Stimulated activated CD4-positive, alpha-beta T cell treated with anti-CD3 and anti-CD28 coated beads, Interleukin-1b, Interleukin-23, amount 100 ng/mL, for 1 hour (primary cell): ENCODE results near the gene YOD1.
A peak's percentile ranks its signal among the peaks of the same experiment; 100 is the strongest.

Experiments
- DNase-seq, 2 donors: peaks; one replicate each; pipeline ENCODE4 v3.0.0-alpha.2; 2020; ENCODE audit warnings: low read depth in 2 of 2

Gene YOD1

GRCh38 chr1:207009182-207009850, 41.7 kb downstream of the YOD1 start:
- DNase-seq = no peak

DNA sequence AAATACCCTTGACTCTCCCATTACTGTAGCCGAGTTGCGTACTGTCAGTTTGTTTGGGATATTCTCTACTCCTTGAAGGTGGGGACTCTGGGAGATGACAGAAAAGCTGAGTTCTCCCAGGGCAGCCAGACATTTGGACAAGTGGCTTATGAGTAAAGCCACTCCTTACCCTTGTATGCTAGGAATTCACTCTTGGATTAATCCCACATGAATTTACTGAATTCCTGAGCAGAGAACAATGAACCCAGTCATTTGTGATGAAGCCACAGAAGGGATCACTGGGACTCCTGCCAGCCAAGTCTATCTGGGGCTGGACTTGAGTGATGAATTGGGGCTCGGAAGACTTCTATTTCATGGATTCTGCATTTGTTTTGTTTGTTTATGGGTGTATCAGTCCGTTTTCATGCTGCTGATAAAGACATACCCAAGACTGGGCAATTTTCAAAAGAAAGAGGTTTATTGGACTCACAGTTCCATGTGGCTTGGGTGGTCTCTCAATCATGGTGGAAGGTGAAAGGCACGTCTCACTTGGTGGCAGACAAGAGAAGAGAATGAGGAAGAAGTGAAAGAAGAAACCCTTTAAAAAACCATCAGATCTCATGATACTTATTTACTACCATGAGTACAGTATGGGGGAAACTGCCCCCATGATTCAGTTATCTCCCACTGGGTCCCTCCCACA, 43.5 kb downstream of the YOD1 start:
- no peak for DNase-seq

DNA sequence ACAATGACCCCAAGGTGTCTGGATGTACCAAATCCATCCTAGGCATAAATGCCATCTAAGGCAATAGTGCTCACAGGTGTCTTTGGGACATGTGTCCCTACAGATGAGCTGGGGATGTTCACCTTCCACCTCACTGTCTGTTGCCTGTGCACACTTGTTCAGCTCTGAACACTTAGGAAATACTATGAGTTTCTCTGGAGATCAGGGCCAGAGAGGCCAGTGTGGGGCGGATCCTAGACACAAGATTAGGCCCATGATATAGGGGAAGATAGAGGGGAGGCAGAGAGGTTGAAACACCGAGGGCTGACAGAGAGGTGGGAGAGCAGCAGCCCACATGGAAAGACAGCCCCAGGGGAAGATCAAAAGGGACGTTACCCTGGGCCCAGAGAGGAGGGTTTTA, 44.1 kb downstream of the YOD1 start:
- no peak for DNase-seq

DNA sequence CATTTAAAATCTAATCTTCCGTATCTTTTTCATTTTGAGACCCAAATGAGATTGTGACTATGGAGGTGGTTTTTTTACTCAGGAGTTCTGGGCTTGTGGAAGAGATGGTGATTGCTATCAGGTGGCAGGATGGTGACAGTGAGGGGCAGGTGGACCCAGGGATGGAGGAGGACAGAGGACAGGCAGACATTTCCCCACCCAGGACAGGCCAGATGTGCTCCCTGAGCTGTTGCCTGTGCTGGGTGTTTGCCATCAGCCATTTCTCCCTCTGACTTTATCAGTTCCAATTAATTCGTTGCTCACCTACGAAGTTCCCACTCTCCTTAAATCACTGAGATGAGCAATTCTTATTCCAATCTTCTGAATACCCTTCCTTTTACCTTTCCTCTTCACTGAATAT, 44.9 kb downstream of the YOD1 start:
- DNase-seq = no peak

DNA sequence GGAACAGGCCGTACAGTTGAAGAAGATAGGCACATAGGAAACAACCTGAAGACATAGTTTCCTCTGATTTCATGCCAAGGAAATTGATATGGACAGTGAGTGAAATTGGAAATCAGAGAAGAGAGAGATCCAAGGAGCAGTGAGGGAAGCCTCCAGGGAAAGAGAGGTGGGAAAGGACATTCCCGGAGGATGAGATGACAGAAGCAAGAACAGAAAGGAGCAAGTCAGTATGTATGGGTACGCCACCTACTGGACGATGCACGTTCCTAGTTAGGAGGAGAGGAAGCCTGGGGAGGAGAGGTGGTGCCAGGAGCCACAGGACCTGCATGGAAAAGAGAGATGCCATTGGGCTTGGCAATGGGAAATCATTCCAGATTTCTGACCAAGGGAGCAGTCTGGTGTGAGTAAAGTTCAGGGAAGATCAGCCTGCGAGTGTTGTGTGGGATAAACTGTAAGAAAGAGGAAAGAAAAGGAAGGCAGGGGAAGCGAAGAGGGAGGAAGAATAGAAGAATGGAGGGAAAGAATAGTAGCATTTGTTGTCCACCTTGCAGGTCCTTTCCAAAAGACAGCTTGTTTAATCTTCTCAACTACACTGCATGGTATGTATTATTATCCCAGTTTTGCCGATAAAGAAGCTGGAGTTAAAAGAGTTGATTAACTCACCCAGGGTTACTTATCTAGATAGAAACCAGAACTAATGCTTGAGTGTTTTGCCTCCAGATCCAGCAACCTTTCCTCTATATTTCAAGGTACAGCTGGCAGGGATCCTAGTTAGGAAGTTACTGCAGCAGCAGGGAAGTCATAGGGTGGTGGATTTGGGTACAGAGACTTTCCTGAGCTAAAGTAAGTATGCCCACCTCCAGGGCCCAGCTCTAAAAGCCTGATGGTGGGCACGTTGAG, 45.8 kb downstream of the YOD1 start:
- DNase-seq = peak in 1 of 2 donors; percentile 4

DNA sequence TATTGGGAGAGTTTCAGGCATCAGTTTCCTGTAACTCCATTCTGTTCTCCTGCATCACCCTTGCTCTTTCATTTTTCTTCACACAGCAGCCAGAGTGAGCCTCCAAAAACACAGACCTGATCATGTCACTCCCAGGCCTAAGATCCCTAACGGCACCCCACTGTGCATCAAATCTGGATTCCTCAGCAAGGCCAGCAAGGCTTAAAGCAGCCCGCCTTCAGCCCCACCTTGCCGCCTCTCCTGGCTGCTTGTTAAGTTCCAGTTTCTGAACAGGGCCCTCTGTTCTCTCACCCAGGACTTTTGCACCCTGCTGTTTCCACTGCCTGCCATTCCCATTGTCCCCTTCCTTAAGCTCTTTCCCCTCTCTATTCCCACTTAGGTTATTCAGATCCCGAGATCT, 47.8 kb downstream of the YOD1 start:
- DNase-seq = no peak

DNA sequence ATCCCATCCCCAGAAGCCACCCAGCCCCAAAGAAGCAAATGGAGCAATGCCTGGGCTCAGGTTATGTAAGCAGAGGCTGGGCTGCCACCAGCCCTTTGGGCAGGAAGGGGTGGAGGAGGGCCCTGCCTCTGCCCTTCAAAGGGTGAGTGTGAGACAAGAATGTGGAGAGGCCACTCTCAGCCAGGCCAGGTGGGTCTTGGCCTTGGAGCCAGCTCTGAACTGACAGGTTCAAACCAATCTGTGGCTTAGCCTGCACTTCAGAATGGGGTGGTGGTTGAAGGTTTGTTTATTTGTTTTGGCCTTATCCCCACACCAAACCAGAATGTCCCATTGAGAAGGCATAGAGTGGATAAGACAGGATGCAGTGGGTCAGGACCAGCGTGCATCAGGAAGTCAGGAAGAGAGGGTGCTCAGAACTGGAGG, 48.3 kb downstream of the YOD1 start:
- no peak for DNase-seq

- DNase-seq = no peak
Observed at GRCh38 chr1:207001492-207002245, 49.3 kb downstream of the YOD1 start.

- DNase-seq = no peak
Observed at GRCh38 chr1:207000651-207001291, 50.2 kb downstream of the YOD1 start.

DNA sequence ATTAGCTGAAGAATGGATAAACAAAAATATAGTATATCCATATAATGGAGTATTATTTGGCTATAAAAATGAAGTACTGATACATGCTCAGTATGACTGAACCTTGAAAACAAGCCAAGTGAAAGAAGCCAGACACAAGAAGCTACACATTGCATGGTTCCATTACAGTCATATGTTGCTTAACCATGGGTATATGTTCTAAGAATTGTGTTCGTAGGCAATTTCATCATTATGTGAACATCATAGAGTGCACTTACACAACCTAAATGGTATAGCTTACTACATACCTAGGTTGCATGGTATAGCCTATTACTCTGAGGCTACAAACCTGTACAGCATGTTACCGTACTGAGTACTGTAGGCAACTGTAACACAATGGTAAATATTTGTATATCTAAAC, 52.2 kb downstream of the YOD1 start:
- no peak for DNase-seq
